Gastroesophageal sphincter (tissue), 4 donors: ENCODE measurements around the gene BST2. TPM values are rescaled to one million over a fixed set of nuclear protein-coding genes. Genes with fewer than 3 reads are reported as not detected.

Source experiments
- ATAC-seq: fragments of 150-250 bp; one replicate; pipeline ENCODE4 v1.9.1; 2016; ENCODE audit warnings: mild to moderate bottlenecking, moderate library complexity
- H3K27ac ChIP-seq, 4 donors: fragments of 200-600 bp; sonication (generic) in 3 of 4; 1 replicate in 3 of 4; 2 replicates in 1 of 4; pipeline ENCODE4 v1.5.1; 2016 to 2019
- H3K27me3 ChIP-seq: fragments of 200-600 bp; sonication (generic); one replicate; pipeline ENCODE4 v1.5.1; 2019
- H3K36me3 ChIP-seq, 2 donors: fragments of 200-600 bp; sonication (generic); one replicate each; pipeline ENCODE4 v1.5.1; 2019; ENCODE audit warnings: control low read depth in 1 of 2
- H3K4me1 ChIP-seq, 3 donors: fragments of 200-600 bp; sonication (generic); 1 replicate in 2 of 3; 2 replicates in 1 of 3; pipeline ENCODE4 v1.5.1; 2016 to 2019; ENCODE audit warnings: control low read depth in 2 of 3
- H3K4me3 ChIP-seq, 2 donors: fragments of 200-600 bp; sonication (generic); one replicate each; pipeline ENCODE4 v1.5.1; 2019; ENCODE audit warnings: mild to moderate bottlenecking in 1 of 2, moderate library complexity in 1 of 2
- H3K9me3 ChIP-seq, 3 donors: fragments of 200-600 bp; sonication (generic); one replicate each; pipeline ENCODE4 v1.5.1; 2017 to 2019; ENCODE audit warnings: control low read depth in 2 of 3
- CTCF ChIP-seq, 4 experiments: fragments of 200-600 bp in 2 of 4; fragments of 450-650 bp in 2 of 4; sonication (generic) in 1 of 4; IDR thresholded peaks; one replicate each; pipeline ENCODE4 v1.5.1; 2017 to 2019; ENCODE audit warnings: antibody characterized with exemption in 4 of 4, mild to moderate bottlenecking in 2 of 4, moderate library complexity in 2 of 4
- EP300 ChIP-seq: sonication (generic); formaldehyde crosslinking; IDR thresholded peaks from one replicate; pipeline ENCODE4 v1.6.1; 2017; ENCODE audit warnings: antibody characterized with exemption, mild to moderate bottlenecking
- POLR2A ChIP-seq, 2 donors: fragments of 450-650 bp; IDR thresholded peaks; one replicate each; pipeline ENCODE4 v1.6.1; 2017; ENCODE audit warnings: antibody characterized with exemption in 2 of 2, mild to moderate bottlenecking in 2 of 2, moderate library complexity in 1 of 2
- POLR2AphosphoS5 ChIP-seq: sonication (generic); formaldehyde crosslinking; IDR thresholded peaks from one replicate; pipeline ENCODE4 v1.6.1; 2017; ENCODE audit warnings: antibody characterized with exemption
- WGBS, 2 donors: methylation state at CpG; one replicate each; pipeline ENCODE4 v1.1.5; 2018; ENCODE audit warnings: low coverage in 1 of 2; 5-methylcytosine and 5-hydroxymethylcytosine counted together
- total RNA-seq, 4 donors: library from RNA; depleted of rRNA; stranded (reverse); fragments of >200 nt; gene quantifications; one replicate each; pipeline ENCODE4 v1.1.0, GENCODE V29; 2016

BST2 gene
- total RNA-seq, 4 donors from 2014 or later, result 36.6 to 196 (median 40.7) TPM

- peaks cover 0 to 10% (median 0%) of the 10 kb centered on the region in 3 donors for H3K4me1 ChIP-seq
- no peak for ATAC-seq
- TF ChIP-seq POLR2AphosphoS5, result no peak
- TF ChIP-seq POLR2A (IDR thresholded peaks at IDR 0.05), result no peak
- TF ChIP-seq CTCF (IDR thresholded peaks at IDR 0.05), result no peak
- TF ChIP-seq EP300, result no peak
- no peak overlapping the region for H3K4me3 ChIP-seq
- no peaks in the 10 kb centered on the region for H3K36me3 ChIP-seq
- no peak overlapping the region for H3K27ac ChIP-seq
- WGBS, 2 donors, result 80% methylated on average over 8 of the region's 8 CpGs; no CpG with 5 or more reads in 1 of the 2 donors
- H3K9me3 ChIP-seq, result no peaks in the 10 kb centered on the region
- H3K27me3 ChIP-seq, result peaks cover 48% of the 10 kb centered on the region
These were observed 52.0 kb downstream of the BST2 start for GRCh38 chr19:17353386-17353785.

Other genes with a start within 250 kb of the BST2 start
- 10 to 100 TPM; 11.3 to 24.0 (median 17.9) TPM for gene USE1, start 190.3 kb downstream of the BST2 start, total RNA-seq
- gene OCEL1, start 179.4 kb downstream of the BST2 start, total RNA-seq, result 10 to 100 TPM in 1 of 4 donors, 1 to 10 TPM in 3; 3.5 to 15.1 (median 6.5) TPM
- gene NR2F6, start 159.7 kb downstream of the BST2 start, total RNA-seq, result 10 to 100 TPM; 33.9 to 71.9 (median 60.2) TPM
- gene USHBP1, start 140.9 kb downstream of the BST2 start, total RNA-seq, result 1 to 10 TPM; 4.6 to 9.6 (median 5.1) TPM
- gene BABAM1, start 138.2 kb downstream of the BST2 start, total RNA-seq, result 10 to 100 TPM; 62.6 to 91.8 (median 81.9) TPM
- under 1 TPM in 2 of 4 donors, not detected in 2; 0.39 to 0.81 TPM for gene ANKLE1, start 123.7 kb downstream of the BST2 start, total RNA-seq
- gene ABHD8, start 102.2 kb downstream of the BST2 start, total RNA-seq, result 10 to 100 TPM; 13.2 to 34.4 (median 24.3) TPM
- gene MRPL34, start 99.8 kb downstream of the BST2 start, total RNA-seq, result 100 to 1,000 TPM in 3 of 4 donors, 10 to 100 TPM in 1; 95.0 to 175 (median 113) TPM
- gene DDA1, start 96.1 kb downstream of the BST2 start, total RNA-seq, result 10 to 100 TPM; 13.2 to 58.5 (median 19.9) TPM
- 1 to 10 TPM; 1.3 to 6.2 (median 4.2) TPM for gene ANO8, start 70.8 kb downstream of the BST2 start, total RNA-seq
- gene GTPBP3, start 68.1 kb downstream of the BST2 start, total RNA-seq, result 10 to 100 TPM in 3 of 4 donors, 1 to 10 TPM in 1; 9.3 to 20.2 (median 15.6) TPM
- gene PLVAP, start 28.3 kb downstream of the BST2 start, total RNA-seq, result 100 to 1,000 TPM in 1 of 4 donors, 10 to 100 TPM in 3; 41.4 to 110 (median 67.9) TPM
- gene CCDC194, start 11.4 kb downstream of the BST2 start, total RNA-seq, result not detected
- gene MVB12A, start 14.4 kb upstream of the BST2 start, total RNA-seq, result 10 to 100 TPM; 30.8 to 44.7 (median 37.7) TPM
- 1 to 10 TPM in 1 of 4 donors, under 1 TPM in 1, not detected in 2; 0.46 to 1.3 TPM for gene TMEM221, start 43.0 kb upstream of the BST2 start, total RNA-seq
- not detected for gene NXNL1, start 55.3 kb upstream of the BST2 start, total RNA-seq
- 10 to 100 TPM; 17.1 to 21.3 (median 19.6) TPM for gene SLC27A1, start 64.9 kb upstream of the BST2 start, total RNA-seq
- 10 to 100 TPM; 35.0 to 48.7 (median 39.9) TPM for gene PGLS, start 106.0 kb upstream of the BST2 start, total RNA-seq
- gene COLGALT1, start 150.0 kb upstream of the BST2 start, total RNA-seq, result 10 to 100 TPM; 54.7 to 78.9 (median 61.2) TPM